Measurements from ENCODE around the gene CS. TPM values are rescaled to one million over a fixed set of nuclear protein-coding genes. Genes with fewer than 3 reads are reported as not detected.

CS gene
- total RNA-seq, 1 experiment from 2014 or later, result 250 TPM

DNA sequence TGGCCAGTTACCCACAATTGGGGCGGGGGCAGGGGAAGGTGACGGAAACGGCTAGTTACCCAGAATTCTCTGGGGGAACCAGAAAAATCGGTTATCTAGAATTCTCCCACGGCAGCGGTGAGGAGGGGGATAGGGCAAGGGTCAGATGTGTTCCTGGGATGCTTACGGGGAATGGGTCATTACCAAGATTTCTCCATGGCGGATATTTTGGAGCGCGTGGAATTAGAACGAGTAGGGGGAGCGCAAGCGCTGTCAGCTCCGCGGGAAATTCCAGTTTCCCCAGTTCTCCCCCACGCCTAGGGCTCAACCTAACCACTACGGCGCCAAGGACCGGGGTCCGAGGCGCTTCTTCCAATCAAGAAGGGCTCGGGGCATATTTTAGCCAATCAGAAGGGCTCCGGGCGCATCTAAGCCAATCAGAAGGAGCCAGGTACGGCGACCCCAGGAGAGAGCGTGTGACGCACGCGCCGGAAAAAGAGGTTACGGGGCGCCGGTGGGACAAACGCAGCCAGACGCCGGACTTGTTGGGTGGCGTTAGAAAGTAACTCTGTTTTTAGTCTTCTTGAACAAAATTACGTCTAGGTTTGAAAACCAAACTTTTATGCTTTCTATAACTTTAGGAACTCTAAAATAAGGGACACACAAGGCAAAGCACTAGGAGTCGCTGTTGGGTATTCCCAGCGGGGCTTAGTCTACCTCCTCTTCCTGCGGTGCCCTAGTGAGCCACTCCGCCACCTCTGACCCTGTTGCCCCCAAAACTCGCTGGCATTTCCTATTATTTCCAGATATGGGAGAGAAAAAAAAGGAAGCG lies 33.8 kb upstream of the CS start, which contains the start of gene PAN2:
TSS of gene PAN2 (minus strand) at position 322 of the 811 bp plus-strand sequence. CDS start 906 bp downstream, outside the sequence.
- Histone ChIP-seq H3T11ph (ENCODE audit: low read length) (no peak within 1 kb of the TSS), H3K14ac (ENCODE audit: insufficient read depth, low read length) (peak within 1 kb of the TSS; percentile 7; the same call in 1 of the 2 replicates), H3K27me3 (ENCODE audit: insufficient read depth, low read length) (no peaks in the 10 kb centered on the region), H2BK12ac (ENCODE audit: insufficient read length, low read depth, low read length) (peak within 1 kb of the TSS; percentile 18), H4K5ac (ENCODE audit: insufficient read length, low read depth, low read length) (peak within 1 kb of the TSS; percentile 66), H3K79me2 (ENCODE audit: insufficient read depth, low read length) (no peaks in the 10 kb centered on the region), H3K9ac (ENCODE audit: extremely low read depth, insufficient read length, low read length) (peak within 1 kb of the TSS; percentile 81), H4K8ac (replicated peaks; ENCODE audit: insufficient read length, low read depth, low read length) (peak within 1 kb of the TSS; percentile 28), H2BK120ac (ENCODE audit: low read depth, low read length, poor library complexity, severe bottlenecking) (peak within 1 kb of the TSS; percentile 78), H3K79me1 (ENCODE audit: insufficient read depth, low read depth, low read length, poor library complexity, severe bottlenecking) (no peaks in the 10 kb centered on the region), H3K4me1 (ENCODE audit: insufficient read depth, low read length) (peaks cover 15% of the 10 kb centered on the region), H2AFZ (ENCODE audit: low read length) (peak within 1 kb of the TSS; percentile 45), H3K27ac (ENCODE audit: insufficient read length, low read depth, low read length) (peak within 1 kb of the TSS; percentile 81), H4K20me1 (ENCODE audit: control insufficient read depth, insufficient read depth, insufficient read length) (no peaks in the 10 kb centered on the region), H3K4me2 (ENCODE audit: insufficient read depth, insufficient read length, low read length) (peak within 1 kb of the TSS; percentile 68), H4K91ac (ENCODE audit: insufficient read length, low read depth, low read length) (no peak within 1 kb of the TSS), H3K4ac (ENCODE audit: low read depth, low read length) (no peak within 1 kb of the TSS; the same call in 1 of the 2 replicates), H2AK5ac (ENCODE audit: insufficient read length, low read length) (no peak within 1 kb of the TSS), H3K18ac (ENCODE audit: insufficient read length, low read depth, low read length) (peak within 1 kb of the TSS; percentile 58), H3K23me2 (ENCODE audit: insufficient read length, low read depth, low read length, poor library complexity, severe bottlenecking) (peaks cover 9% of the 10 kb centered on the region), H3K23ac (ENCODE audit: insufficient read length, low read depth, low read length) (no peak within 1 kb of the TSS), H2BK5ac (ENCODE audit: insufficient read length, low read length) (peak within 1 kb of the TSS; percentile 23), H2BK20ac (ENCODE audit: low read depth, low read length, poor library complexity, severe bottlenecking) (no peak within 1 kb of the TSS), H3K56ac (ENCODE audit: insufficient read length, low read depth, low read length) (no peak within 1 kb of the TSS), H2BK15ac (ENCODE audit: low read depth, low read length) (no peak within 1 kb of the TSS), H3K9me3 (ENCODE audit: control insufficient read depth, low read depth, low read length) (no peaks in the 10 kb centered on the region)
- peak; percentile 81 for TF ChIP-seq CTCF (conservative IDR thresholded peaks at IDR 0.05)
- H3K27me3 Mint-ChIP-seq (ENCODE audit: low read depth), result peaks cover 1% of the 10 kb centered on the region
- H3K4me1 Mint-ChIP-seq, result peaks cover 35 to 36% of the 10 kb centered on the region in 2 experiments
- WGBS (ENCODE audit: extremely low coverage, insufficient read length, low lambda C conversion rate), result no CpG with 5 or more reads among the region's 45 CpGs
- DNase-seq, result peak; percentile 98
- H3K36me3 Mint-ChIP-seq (ENCODE audit: insufficient read depth in 1 of 3, low read depth in 3 of 3), result peaks cover 0 to 4% (median 3%) of the 10 kb centered on the region in 3 experiments; a peak in 2 of 7 replicates
- H3K4me3 Mint-ChIP-seq, result peak within 1 kb of the TSS; percentile 82 to 91
- peak within 1 kb of the TSS; percentile 99 for H3K27ac Mint-ChIP-seq
- no peaks in the 10 kb centered on the region for H3K9me3 Mint-ChIP-seq

Measured in H9 (cell line).